ENCODE measurements around the gene PFKP.
"Not testable (repeated sequence)": the region's sequence is repeated elsewhere in the genome, so short reads cannot be mapped to it uniquely, and the experiment has no call there.

Gene PFKP

GRCh38 chr10:3047596-3047995 is 19.8 kb upstream of the PFKP start:
- FAIRE-seq = no peak

- FAIRE-seq = no peak
Measured at GRCh38 chr10:3048119-3049019, 19.0 kb upstream of the PFKP start.

- no peak for FAIRE-seq
Measured at GRCh38 chr10:3051692-3052091, 15.7 kb upstream of the PFKP start.

GRCh38 chr10:3053155-3053554 is 14.2 kb upstream of the PFKP start:
- FAIRE-seq = no peak

- no peak for FAIRE-seq
Measured at GRCh38 chr10:3054183-3054850, 13.0 kb upstream of the PFKP start.

- FAIRE-seq = no peak
Measured at GRCh38 chr10:3054851-3055199, 12.5 kb upstream of the PFKP start.

- FAIRE-seq = no peak
Measured at GRCh38 chr10:3056280-3057037, 10.9 kb upstream of the PFKP start.

- FAIRE-seq = no peak
Measured at GRCh38 chr10:3057946-3058345, 9.4 kb upstream of the PFKP start.

GRCh38 chr10:3059974-3060373 is 7.4 kb upstream of the PFKP start:
- FAIRE-seq = no peak

GRCh38 chr10:3060481-3060889 is 6.9 kb upstream of the PFKP start:
- no peak for FAIRE-seq

GRCh38 chr10:3061323-3061898 is 5.9 kb upstream of the PFKP start:
- FAIRE-seq = not testable (repeated sequence)

- FAIRE-seq = no peak
Measured at GRCh38 chr10:3062502-3063186, 4.7 kb upstream of the PFKP start.

GRCh38 chr10:3064423-3064822 is 2.9 kb upstream of the PFKP start:
- no peak for FAIRE-seq

- FAIRE-seq = no peak
Measured at GRCh38 chr10:3065622-3066021, 1.7 kb upstream of the PFKP start.

GRCh38 chr10:3066317-3067117 is 831 bp upstream of the PFKP start:
- FAIRE-seq = no peak

- no peak for FAIRE-seq
Measured at GRCh38 chr10:3067859-3068179, 471 bp downstream of the PFKP start.

- FAIRE-seq = no peak
Measured at GRCh38 chr10:3068201-3068967, 1.0 kb downstream of the PFKP start.

GRCh38 chr10:3068968-3069737 is 1.8 kb downstream of the PFKP start:
- FAIRE-seq = no peak

GRCh38 chr10:3069876-3070275 is 2.5 kb downstream of the PFKP start:
- FAIRE-seq = no peak

All from colon (tissue), 2 donors.